ENCODE results near the gene SH3BGRL2. TPM values are rescaled to one million over a fixed set of nuclear protein-coding genes. Genes with fewer than 3 reads are reported as not detected.

The SH3BGRL2 gene
- total and polyA plus RNA-seq, 2 donors (not counting 1 experiment from before 2014, with no cell fraction given) = 0.01 TPM; not detected in 1

- Histone ChIP-seq H3K4me2 (replicated peaks; ENCODE audit: low read depth, low read length, poor library complexity, severe bottlenecking) (no peak overlapping the region), H4K20me1 (ENCODE audit: control insufficient read depth, insufficient read depth, low read length, poor library complexity, severe bottlenecking) (no peaks in the 10 kb centered on the region), H2AFZ (ENCODE audit: insufficient read depth, low read depth, low read length, poor library complexity, severe bottlenecking) (no peak overlapping the region), H3K79me2 (ENCODE audit: control insufficient read depth, insufficient read depth, low read length) (no peaks in the 10 kb centered on the region), H3K27me3 (replicated peaks in 1 of 4; ENCODE audit: control extremely low read depth in 1 of 4, control insufficient read depth in 3 of 4, insufficient read depth in 4 of 4, low read length in 3 of 4) (no peaks in the 10 kb centered on the region), H3K9ac (ENCODE audit: low read length) (no peak overlapping the region), H3K27ac (ENCODE audit: low read length in 2 of 2) (no peak overlapping the region), H3K4me3 (ENCODE audit: control extremely low read depth in 1 of 5, extremely low read depth in 1 of 5, insufficient read depth in 1 of 5, low read depth in 2 of 5, low read length in 4 of 5) (no peak overlapping the region), H3K4me1 (ENCODE audit: control insufficient read depth in 2 of 2, insufficient read depth in 2 of 2, low read length in 2 of 2) (no peaks in the 10 kb centered on the region), H3K9me3 (ENCODE audit: control extremely low read depth in 1 of 3, control insufficient read depth in 2 of 3, insufficient read depth in 1 of 3, low read length in 2 of 3) (no peaks in the 10 kb centered on the region), H3K36me3 (replicated peaks in 1 of 2; ENCODE audit: control extremely low read depth in 1 of 2, control insufficient read depth in 1 of 2, extremely low read depth in 1 of 2, insufficient read depth in 2 of 2, low read length in 1 of 2) (no peaks in the 10 kb centered on the region)
- POLR2A ChIA-PET = no interaction called here
- WGBS (ENCODE audit: insufficient coverage) = no CpG with 5 or more reads among the region's 2 CpGs
- Mint-ChIP-seq H3K27ac (no peak overlapping the region), H3K9me3 (ENCODE audit: insufficient read depth) (no peaks in the 10 kb centered on the region), H3K4me3 (no peak overlapping the region), H3K27me3 (peaks cover 21% of the 10 kb centered on the region), H3K4me1 (no peaks in the 10 kb centered on the region)
- no peak for ATAC-seq (ENCODE audit: low read depth)
- DNase-seq = no peak
- CTCF ChIA-PET = no interaction called here
- TF ChIP-seq CTCF (IDR thresholded peaks at IDR 0.05) (no peak), EZH2 (IDR thresholded peaks at IDR 0.05; ENCODE audit: borderline replicate concordance, insufficient read depth, low read depth, low read length, poor library complexity, severe bottlenecking) (no peak)
- intact Hi-C loops (cut with micrococcal nuclease) = no loop called here
These were observed 16.6 kb downstream of the SH3BGRL2 start for GRCh38 chr6:79647741-79648140.

GRCh38 chr6:79648328-79648727, 17.2 kb downstream of the SH3BGRL2 start:
- no peaks in the 10 kb centered on the region for H3K27me3 ChIP-seq (replicated peaks in 1 of 4; ENCODE audit: control extremely low read depth in 1 of 4, control insufficient read depth in 3 of 4, insufficient read depth in 4 of 4, low read length in 3 of 4)
- Mint-ChIP-seq H3K9me3 (ENCODE audit: insufficient read depth) (no peaks in the 10 kb centered on the region), H3K4me1 (no peaks in the 10 kb centered on the region), H3K27me3 (peaks cover 19% of the 10 kb centered on the region), H3K4me3 (no peak overlapping the region), H3K27ac (no peak overlapping the region)
- ATAC-seq (ENCODE audit: low read depth) = no peak
- no peak for TF ChIP-seq CTCF (IDR thresholded peaks at IDR 0.05)
- TF ChIP-seq EZH2 (IDR thresholded peaks at IDR 0.05; ENCODE audit: borderline replicate concordance, insufficient read depth, low read depth, low read length, poor library complexity, severe bottlenecking) = no peak
- no peak for DNase-seq
- H3K79me2 ChIP-seq (ENCODE audit: control insufficient read depth, insufficient read depth, low read length) = no peaks in the 10 kb centered on the region
- H3K4me3 ChIP-seq (ENCODE audit: control extremely low read depth in 1 of 5, extremely low read depth in 1 of 5, insufficient read depth in 1 of 5, low read depth in 2 of 5, low read length in 4 of 5) = no peak overlapping the region
- no peaks in the 10 kb centered on the region for H3K4me1 ChIP-seq (ENCODE audit: control insufficient read depth in 2 of 2, insufficient read depth in 2 of 2, low read length in 2 of 2)
- ChIA-PET CTCF (no interaction called here), POLR2A (no interaction called here)
- intact Hi-C loops (cut with micrococcal nuclease) = no loop called here
- H4K20me1 ChIP-seq (ENCODE audit: control insufficient read depth, insufficient read depth, low read length, poor library complexity, severe bottlenecking) = no peaks in the 10 kb centered on the region
- no peak overlapping the region for H3K9ac ChIP-seq (ENCODE audit: low read length)
- H3K9me3 ChIP-seq (ENCODE audit: control extremely low read depth in 1 of 3, control insufficient read depth in 2 of 3, insufficient read depth in 1 of 3, low read length in 2 of 3) = no peaks in the 10 kb centered on the region
- H2AFZ ChIP-seq (ENCODE audit: insufficient read depth, low read depth, low read length, poor library complexity, severe bottlenecking) = no peak overlapping the region
- WGBS (ENCODE audit: insufficient coverage) = no CpG with 5 or more reads among the region's 2 CpGs
- no peaks in the 10 kb centered on the region for H3K36me3 ChIP-seq (replicated peaks in 1 of 2; ENCODE audit: control extremely low read depth in 1 of 2, control insufficient read depth in 1 of 2, extremely low read depth in 1 of 2, insufficient read depth in 2 of 2, low read length in 1 of 2)
- H3K27ac ChIP-seq (ENCODE audit: low read length in 2 of 2) = no peak overlapping the region
- no peak overlapping the region for H3K4me2 ChIP-seq (replicated peaks; ENCODE audit: low read depth, low read length, poor library complexity, severe bottlenecking)

Data from B cell (primary cell).